ENCODE data around the gene VTI1A.

GRCh38 chr10:112827951-112828350 lies 380.9 kb downstream of the VTI1A start:
- TF ChIP-seq CTCF (conservative IDR thresholded peaks at IDR 0.05) (no peak), EZH2 (IDR thresholded peaks at IDR 0.05; ENCODE audit: low read depth) (no peak)
